ENCODE data around the gene RAP1GDS1.

The RAP1GDS1 gene

GRCh38 chr4:98358630-98359248 is 97.6 kb downstream of the RAP1GDS1 start:
- no peak for ATAC-seq
- TF ChIP-seq CREB5 (CRISPR knock-in tag; IDR thresholded peaks at IDR 0.05; ENCODE audit: low read depth) (no peak), ZNF8 (CRISPR knock-in tag; IDR thresholded peaks at IDR 0.05) (no peak), SNAI2 (CRISPR knock-in tag; IDR thresholded peaks at IDR 0.05) (no peak), GLIS3 (CRISPR knock-in tag; IDR thresholded peaks at IDR 0.05) (no peak), PPARA (CRISPR knock-in tag; IDR thresholded peaks at IDR 0.05; ENCODE audit: borderline replicate concordance) (no peak), TCF4 (CRISPR knock-in tag; IDR thresholded peaks at IDR 0.05; ENCODE audit: borderline replicate concordance) (no peak), ZC3H10 (CRISPR knock-in tag; IDR thresholded peaks at IDR 0.05) (no peak), POU6F1 (CRISPR knock-in tag; IDR thresholded peaks at IDR 0.05; ENCODE audit: borderline replicate concordance, low read depth) (no peak), OSR1 (CRISPR knock-in tag; IDR thresholded peaks at IDR 0.05) (no peak), ZNF70 (CRISPR knock-in tag; IDR thresholded peaks at IDR 0.05) (no peak), ESRRG (CRISPR knock-in tag; IDR thresholded peaks at IDR 0.05) (no peak), TOX (CRISPR knock-in tag; IDR thresholded peaks at IDR 0.05; ENCODE audit: borderline replicate concordance) (no peak), ZNF565 (CRISPR knock-in tag; conservative IDR thresholded peaks at IDR 0.05; ENCODE audit: low read depth) (no peak), ZFP3 (CRISPR knock-in tag; IDR thresholded peaks at IDR 0.05) (no peak), CSDC2 (CRISPR knock-in tag; IDR thresholded peaks at IDR 0.05) (no peak), PATZ1 (CRISPR knock-in tag; IDR thresholded peaks at IDR 0.05; ENCODE audit: borderline replicate concordance) (no peak)

GRCh38 chr4:98359646-98360045 is 98.5 kb downstream of the RAP1GDS1 start:
- ATAC-seq: no peak
- TF ChIP-seq PPARA (CRISPR knock-in tag; IDR thresholded peaks at IDR 0.05; ENCODE audit: borderline replicate concordance) (no peak), ZFP30 (CRISPR knock-in tag; IDR thresholded peaks at IDR 0.05) (no peak), TSHZ2 (CRISPR knock-in tag; IDR thresholded peaks at IDR 0.05) (no peak), BACH2 (CRISPR knock-in tag; IDR thresholded peaks at IDR 0.05; ENCODE audit: borderline replicate concordance) (no peak)

- ATAC-seq: no peak
- no peak for TF ChIP-seq BACH2 (CRISPR knock-in tag; IDR thresholded peaks at IDR 0.05; ENCODE audit: borderline replicate concordance)
- TF ChIP-seq CSRNP3 (CRISPR knock-in tag; IDR thresholded peaks at IDR 0.05): no peak
- no peak for TF ChIP-seq CSDC2 (CRISPR knock-in tag; IDR thresholded peaks at IDR 0.05)
- TF ChIP-seq RARB (CRISPR knock-in tag; IDR thresholded peaks at IDR 0.05): no peak
- no peak for TF ChIP-seq TOX (CRISPR knock-in tag; IDR thresholded peaks at IDR 0.05; ENCODE audit: borderline replicate concordance)
- TF ChIP-seq POU6F1 (CRISPR knock-in tag; IDR thresholded peaks at IDR 0.05; ENCODE audit: borderline replicate concordance, low read depth): no peak
- TF ChIP-seq ZNF8 (CRISPR knock-in tag; IDR thresholded peaks at IDR 0.05): no peak
- TF ChIP-seq OSR1 (CRISPR knock-in tag; IDR thresholded peaks at IDR 0.05): no peak
- TF ChIP-seq TCF4 (CRISPR knock-in tag; IDR thresholded peaks at IDR 0.05; ENCODE audit: borderline replicate concordance): no peak
- no peak for TF ChIP-seq ZNF70 (CRISPR knock-in tag; IDR thresholded peaks at IDR 0.05)
- TF ChIP-seq PATZ1 (CRISPR knock-in tag; IDR thresholded peaks at IDR 0.05; ENCODE audit: borderline replicate concordance): no peak
- no peak for TF ChIP-seq CREB5 (CRISPR knock-in tag; IDR thresholded peaks at IDR 0.05; ENCODE audit: low read depth)
- no peak for TF ChIP-seq ESRRG (CRISPR knock-in tag; IDR thresholded peaks at IDR 0.05)
- no peak for TF ChIP-seq ISL1 (CRISPR knock-in tag; IDR thresholded peaks at IDR 0.05)
- TF ChIP-seq ZFP30 (CRISPR knock-in tag; IDR thresholded peaks at IDR 0.05): no peak
- no peak for TF ChIP-seq ZFP3 (CRISPR knock-in tag; IDR thresholded peaks at IDR 0.05)
- no peak for TF ChIP-seq GLIS3 (CRISPR knock-in tag; IDR thresholded peaks at IDR 0.05)
These were observed 102.2 kb downstream of the RAP1GDS1 start for GRCh38 chr4:98363431-98363830.

Measured in SK-N-SH treated with all-trans-retinoic acid at 6 μM for 48 hours (cell line).